Activated naive CD4-positive, alpha-beta T cell treated with anti-CD3 and anti-CD28 coated beads, Interleukin-2, amount 10 ng/mL, durations not matched to agents 7 days and 5 days (primary cell): ENCODE results near the gene RAB11FIP3.

Source experiments
- CTCF ChIA-PET: fragments of 350-600 bp; sonication (Branson Sonifier 250); formaldehyde crosslinking; loops from one replicate; lab custom pipeline; 2021; ENCODE audit warnings: antibody characterized with exemption; lab: Charles Lee
- DNase-seq: peaks from one replicate; pipeline ENCODE4 v3.0.0-alpha.2; 2020
- H3K27ac Mint-ChIP-seq: one replicate; pipeline ENCODE4 v1.8.0; 2021; ENCODE audit warnings: mild to moderate bottlenecking, moderate library complexity, mixed read lengths
- H3K27me3 Mint-ChIP-seq: one replicate; pipeline ENCODE4 v1.8.0; 2021; ENCODE audit warnings: mild to moderate bottlenecking, mixed read lengths
- H3K36me3 Mint-ChIP-seq: one replicate; pipeline ENCODE4 v1.8.0; 2021; ENCODE audit warnings: mixed read lengths
- H3K4me1 Mint-ChIP-seq: one replicate; pipeline ENCODE4 v1.8.0; 2021; ENCODE audit warnings: mixed read lengths
- H3K4me3 Mint-ChIP-seq: one replicate; pipeline ENCODE4 v1.8.0; 2021; ENCODE audit warnings: mild to moderate bottlenecking, moderate library complexity, mixed read lengths
- H3K9me3 Mint-ChIP-seq: one replicate; pipeline ENCODE4 v1.8.0; 2021; ENCODE audit warnings: mixed read lengths

The RAB11FIP3 gene

DNA sequence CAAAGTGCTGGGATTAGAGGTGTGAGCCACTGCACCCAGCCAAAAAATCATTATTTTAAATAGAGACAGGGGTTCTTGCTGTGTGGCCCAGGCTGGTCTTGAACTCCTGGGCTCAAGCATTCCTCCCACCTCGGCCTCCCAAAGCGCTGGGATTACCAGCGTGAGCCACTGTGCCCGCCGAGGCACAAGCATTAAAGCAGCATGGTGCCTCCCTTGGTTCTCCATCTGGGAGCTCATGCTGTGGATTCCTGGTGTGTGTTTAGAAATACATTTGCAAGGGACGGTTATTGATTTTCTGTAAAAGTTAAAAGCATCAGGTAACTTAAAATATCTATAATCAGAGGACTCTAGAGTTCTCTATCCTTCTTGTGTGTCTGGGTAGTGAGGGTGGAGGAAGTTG is 87.4 kb downstream of the RAB11FIP3 start:
- CTCF ChIA-PET, result interaction anchor here (1.9 kb wide), 1 partner anchor 17 kb away, joined by 4 read pairs; no protein-coding TSS in a partner anchor
- Mint-ChIP-seq H3K27ac (no peak overlapping the region), H3K4me1 (no peaks in the 10 kb centered on the region), H3K27me3 (no peaks in the 10 kb centered on the region), H3K9me3 (no peaks in the 10 kb centered on the region), H3K4me3 (no peak overlapping the region), H3K36me3 (no peaks in the 10 kb centered on the region)
- DNase-seq, result no peak

DNA sequence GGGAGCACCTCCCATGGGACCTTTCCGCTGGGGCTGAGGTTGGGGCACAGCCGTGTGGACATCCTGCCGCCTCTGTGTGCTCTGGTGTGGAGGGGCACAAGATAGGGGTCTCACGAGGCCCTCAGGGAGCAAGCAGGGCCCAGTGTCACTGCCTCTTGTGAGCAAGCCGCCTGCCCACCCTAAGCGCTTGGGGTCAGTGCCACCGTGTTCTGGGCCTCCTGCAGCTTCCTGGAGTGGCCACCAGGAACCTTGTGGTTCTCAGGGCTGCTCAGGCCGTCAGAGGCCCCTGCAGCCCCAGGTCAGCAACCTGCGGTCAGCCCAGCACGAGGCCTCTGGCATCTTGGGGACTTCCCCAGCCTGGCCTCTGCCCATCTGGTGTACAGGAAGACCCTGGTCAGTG is 88.5 kb downstream of the RAB11FIP3 start:
- Mint-ChIP-seq H3K4me1 (no peaks in the 10 kb centered on the region), H3K36me3 (no peaks in the 10 kb centered on the region), H3K27ac (no peak overlapping the region), H3K9me3 (no peaks in the 10 kb centered on the region), H3K4me3 (no peak overlapping the region), H3K27me3 (no peaks in the 10 kb centered on the region)
- CTCF ChIA-PET, result interaction anchor here (1.9 kb wide), 1 partner anchor 18 kb away, joined by 4 read pairs; no protein-coding TSS in a partner anchor
- DNase-seq, result no peak

DNA sequence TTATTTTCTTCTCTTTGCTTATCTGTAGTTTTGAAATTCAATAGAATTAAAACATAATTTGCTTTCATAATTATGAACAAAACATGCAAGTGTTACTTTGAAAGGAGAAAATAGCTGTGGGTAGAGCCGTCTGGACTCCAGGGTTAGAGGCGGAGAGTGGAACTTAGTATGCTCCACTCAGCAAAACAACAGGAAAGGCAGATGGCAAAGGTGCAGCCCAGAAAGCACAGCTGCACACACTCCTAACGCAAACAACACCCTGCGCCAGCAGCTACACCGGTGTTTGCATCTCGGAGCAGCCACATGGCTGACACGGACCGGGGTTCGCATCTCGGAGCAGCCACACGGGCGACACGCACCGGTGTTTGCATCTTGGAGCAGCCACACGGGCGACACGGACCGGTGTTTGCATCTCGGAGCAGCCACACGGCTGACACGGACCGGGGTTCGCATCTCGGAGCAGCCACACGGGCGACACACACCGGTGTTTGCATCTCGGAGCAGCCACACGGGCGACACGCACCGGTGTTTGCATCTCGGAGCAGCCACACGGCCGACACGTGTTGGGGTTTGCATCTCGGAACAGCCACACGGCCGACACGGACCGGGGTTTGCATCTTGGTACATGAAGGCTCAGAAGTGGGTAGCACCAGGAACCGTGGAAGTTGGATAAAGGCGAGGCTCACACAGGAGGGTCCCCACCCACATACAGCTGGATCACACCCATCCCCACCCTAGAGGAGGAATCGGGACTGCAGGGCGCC is 89.9 kb downstream of the RAB11FIP3 start:
- H3K36me3 Mint-ChIP-seq, result no peaks in the 10 kb centered on the region
- CTCF ChIA-PET, result interaction anchor here (0.6 kb wide), 1 partner anchor 1264 kb away, joined by 3 read pairs; no protein-coding TSS in a partner anchor
- H3K9me3 Mint-ChIP-seq, result no peaks in the 10 kb centered on the region
- DNase-seq, result no peak
- H3K27me3 Mint-ChIP-seq, result no peaks in the 10 kb centered on the region
- H3K4me1 Mint-ChIP-seq, result no peaks in the 10 kb centered on the region
- H3K4me3 Mint-ChIP-seq, result no peak overlapping the region
- H3K27ac Mint-ChIP-seq, result no peak overlapping the region

DNA sequence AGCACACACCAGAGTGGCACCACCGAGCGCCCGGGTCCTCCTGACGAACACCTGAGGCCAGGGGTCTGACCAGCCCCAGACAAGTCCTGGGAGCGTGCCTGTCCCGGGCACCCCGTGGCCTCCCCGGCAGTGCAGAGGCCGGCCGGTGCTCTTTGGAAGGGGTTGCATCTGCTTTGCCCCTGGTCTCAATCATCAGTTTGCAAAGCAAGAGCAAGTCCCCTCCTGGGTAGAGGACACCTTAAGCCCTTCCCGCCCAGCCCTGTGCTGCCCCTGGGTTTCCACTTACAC is 90.4 kb downstream of the RAB11FIP3 start:
- Mint-ChIP-seq H3K36me3 (no peaks in the 10 kb centered on the region), H3K27me3 (no peaks in the 10 kb centered on the region), H3K4me3 (no peak overlapping the region), H3K4me1 (no peaks in the 10 kb centered on the region), H3K27ac (no peak overlapping the region), H3K9me3 (no peaks in the 10 kb centered on the region)
- CTCF ChIA-PET, result no interaction called here
- DNase-seq, result no peak

DNA sequence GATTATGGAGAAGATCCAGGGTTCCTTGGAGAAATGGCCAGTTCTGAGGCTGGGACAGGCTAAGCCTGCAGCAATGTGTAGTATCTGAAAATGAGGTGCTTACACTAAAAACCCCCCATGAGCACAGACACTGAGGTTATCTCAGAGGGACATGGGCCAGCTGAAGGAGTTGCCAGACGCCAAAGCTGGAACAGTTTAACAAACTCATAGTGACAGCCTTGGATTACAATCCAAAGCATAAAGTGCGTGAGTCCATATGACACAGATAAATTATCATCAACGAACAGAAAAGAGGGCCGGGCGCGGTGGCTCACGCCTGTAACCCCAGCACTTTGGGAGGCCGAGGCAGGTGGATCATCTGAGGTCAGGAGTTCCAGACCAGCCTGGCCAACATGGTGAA is 90.9 kb downstream of the RAB11FIP3 start:
- CTCF ChIA-PET, result no interaction called here
- Mint-ChIP-seq H3K9me3 (no peaks in the 10 kb centered on the region), H3K27me3 (no peaks in the 10 kb centered on the region), H3K36me3 (no peaks in the 10 kb centered on the region), H3K27ac (no peak overlapping the region), H3K4me3 (no peak overlapping the region), H3K4me1 (no peaks in the 10 kb centered on the region)
- no peak for DNase-seq

DNA sequence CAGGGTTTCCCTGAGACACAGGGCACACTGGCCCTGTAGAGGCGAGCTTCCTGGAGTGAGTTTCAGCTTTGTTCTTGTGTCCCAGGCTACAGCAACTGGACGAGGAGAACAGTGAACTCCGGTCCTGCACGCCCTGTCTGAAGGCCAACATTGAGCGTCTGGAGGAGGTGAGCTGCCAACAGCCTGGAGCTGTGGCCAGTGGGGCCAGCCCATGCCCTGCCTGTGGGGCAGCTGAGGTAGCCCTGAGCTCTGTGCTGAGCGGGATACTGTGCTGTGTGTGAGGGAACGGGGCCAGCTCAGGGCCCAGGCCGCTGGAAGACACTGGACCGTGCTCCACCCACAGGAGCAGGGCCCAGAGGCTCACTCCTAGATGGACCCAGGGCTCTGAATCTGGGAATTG is 93.4 kb downstream of the RAB11FIP3 start:
- no peak overlapping the region for H3K4me3 Mint-ChIP-seq
- H3K36me3 Mint-ChIP-seq, result no peaks in the 10 kb centered on the region
- CTCF ChIA-PET, result no interaction called here
- H3K4me1 Mint-ChIP-seq, result no peaks in the 10 kb centered on the region
- DNase-seq, result no peak
- H3K27me3 Mint-ChIP-seq, result no peaks in the 10 kb centered on the region
- H3K9me3 Mint-ChIP-seq, result no peaks in the 10 kb centered on the region
- no peak overlapping the region for H3K27ac Mint-ChIP-seq

DNA sequence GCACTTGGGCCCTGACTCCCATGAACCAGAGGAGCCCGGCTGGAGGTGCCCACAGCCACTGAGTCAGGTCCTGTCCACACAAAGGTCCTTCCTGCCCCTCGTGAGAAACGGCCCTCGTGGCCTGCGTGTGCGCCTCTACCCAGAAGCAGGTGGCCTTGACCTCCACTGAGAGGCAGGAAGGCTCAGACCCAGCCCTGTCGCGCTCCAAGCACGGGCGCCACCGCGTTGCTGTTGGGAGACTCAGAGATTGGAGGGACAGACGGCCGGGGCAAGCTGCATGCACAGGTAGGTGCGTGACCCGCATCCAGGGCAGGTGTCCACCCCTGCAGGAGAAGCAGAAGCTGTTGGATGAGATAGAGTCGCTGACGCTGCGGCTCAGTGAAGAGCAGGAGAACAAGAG is 94.0 kb downstream of the RAB11FIP3 start:
- Mint-ChIP-seq H3K27me3 (no peaks in the 10 kb centered on the region), H3K36me3 (no peaks in the 10 kb centered on the region), H3K27ac (no peak overlapping the region), H3K9me3 (no peaks in the 10 kb centered on the region), H3K4me3 (no peak overlapping the region), H3K4me1 (peaks cover 5% of the 10 kb centered on the region)
- CTCF ChIA-PET, result no interaction called here
- DNase-seq, result no peak

DNA sequence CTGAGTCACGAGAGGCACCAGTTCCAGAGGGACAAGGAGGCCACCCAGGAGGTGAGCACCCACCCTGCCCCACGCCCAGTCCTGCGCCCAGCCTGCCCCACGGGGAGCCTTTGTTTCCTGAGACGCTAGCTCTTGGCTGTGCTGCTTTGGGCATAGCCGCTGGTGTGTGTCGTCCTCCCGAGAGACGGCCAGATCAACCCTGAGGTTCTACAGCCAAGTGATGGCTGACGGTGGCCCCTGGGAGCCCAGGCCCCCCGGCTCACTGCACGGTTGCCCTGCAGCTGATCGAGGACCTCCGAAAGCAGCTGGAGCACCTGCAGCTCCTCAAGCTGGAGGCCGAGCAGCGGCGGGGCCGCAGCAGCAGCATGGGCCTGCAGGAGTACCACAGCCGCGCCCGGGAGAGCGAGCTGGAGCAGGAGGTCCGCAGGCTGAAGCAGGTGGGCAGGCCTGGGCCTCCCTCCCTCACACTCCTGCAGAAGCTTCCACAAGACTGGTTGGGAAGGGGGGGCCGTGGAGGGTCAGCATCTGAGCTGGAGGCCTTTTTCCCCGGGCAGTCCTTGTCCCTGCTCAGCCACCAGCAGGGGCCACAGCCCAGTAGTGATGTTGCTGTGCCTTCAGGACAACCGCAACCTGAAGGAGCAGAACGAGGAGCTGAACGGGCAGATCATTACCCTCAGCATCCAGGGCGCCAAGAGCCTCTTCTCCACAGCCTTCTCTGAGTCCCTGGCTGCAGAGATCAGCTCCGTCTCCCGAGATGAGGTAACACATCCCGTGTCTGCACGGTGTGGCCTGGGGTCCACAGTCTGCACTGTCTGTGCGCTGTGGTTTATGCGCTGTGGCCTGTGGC is 94.6 kb downstream of the RAB11FIP3 start:
- DNase-seq, result no peak
- Mint-ChIP-seq H3K4me3 (no peak overlapping the region), H3K36me3 (no peaks in the 10 kb centered on the region)

DNA sequence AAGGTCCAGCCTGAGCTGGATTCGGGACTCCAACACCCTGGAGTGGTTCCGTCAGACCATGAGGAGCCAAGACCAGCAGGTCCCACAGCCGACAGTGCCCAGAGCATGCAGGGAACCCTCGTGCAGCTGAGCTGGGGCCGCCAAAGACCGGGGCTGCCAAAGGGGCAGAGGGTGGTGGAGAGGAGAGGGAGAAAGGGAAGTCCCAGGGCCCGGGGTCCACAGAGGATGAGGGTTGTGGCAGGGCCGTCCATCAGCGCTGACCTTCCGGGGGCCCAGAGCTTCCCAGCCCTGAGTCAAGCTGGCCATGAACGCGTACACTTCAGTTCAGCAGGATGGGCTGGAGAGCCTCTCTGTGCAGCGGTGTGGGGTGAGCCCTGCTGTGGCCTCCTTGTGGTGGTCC is 95.4 kb downstream of the RAB11FIP3 start:
- no peak for DNase-seq
- Mint-ChIP-seq H3K27ac (no peak overlapping the region), H3K4me3 (no peak overlapping the region), H3K27me3 (no peaks in the 10 kb centered on the region), H3K9me3 (no peaks in the 10 kb centered on the region), H3K4me1 (peaks cover 15% of the 10 kb centered on the region), H3K36me3 (peaks cover 4% of the 10 kb centered on the region)
- CTCF ChIA-PET, result no interaction called here

More for the DNA sequence above, 94.6 kb downstream of the RAB11FIP3 start:
- Mint-ChIP-seq H3K4me1 (peaks cover 7% of the 10 kb centered on the region), H3K9me3 (no peaks in the 10 kb centered on the region), H3K27ac (no peak overlapping the region), H3K27me3 (no peaks in the 10 kb centered on the region)
- CTCF ChIA-PET, result no interaction called here

DNA sequence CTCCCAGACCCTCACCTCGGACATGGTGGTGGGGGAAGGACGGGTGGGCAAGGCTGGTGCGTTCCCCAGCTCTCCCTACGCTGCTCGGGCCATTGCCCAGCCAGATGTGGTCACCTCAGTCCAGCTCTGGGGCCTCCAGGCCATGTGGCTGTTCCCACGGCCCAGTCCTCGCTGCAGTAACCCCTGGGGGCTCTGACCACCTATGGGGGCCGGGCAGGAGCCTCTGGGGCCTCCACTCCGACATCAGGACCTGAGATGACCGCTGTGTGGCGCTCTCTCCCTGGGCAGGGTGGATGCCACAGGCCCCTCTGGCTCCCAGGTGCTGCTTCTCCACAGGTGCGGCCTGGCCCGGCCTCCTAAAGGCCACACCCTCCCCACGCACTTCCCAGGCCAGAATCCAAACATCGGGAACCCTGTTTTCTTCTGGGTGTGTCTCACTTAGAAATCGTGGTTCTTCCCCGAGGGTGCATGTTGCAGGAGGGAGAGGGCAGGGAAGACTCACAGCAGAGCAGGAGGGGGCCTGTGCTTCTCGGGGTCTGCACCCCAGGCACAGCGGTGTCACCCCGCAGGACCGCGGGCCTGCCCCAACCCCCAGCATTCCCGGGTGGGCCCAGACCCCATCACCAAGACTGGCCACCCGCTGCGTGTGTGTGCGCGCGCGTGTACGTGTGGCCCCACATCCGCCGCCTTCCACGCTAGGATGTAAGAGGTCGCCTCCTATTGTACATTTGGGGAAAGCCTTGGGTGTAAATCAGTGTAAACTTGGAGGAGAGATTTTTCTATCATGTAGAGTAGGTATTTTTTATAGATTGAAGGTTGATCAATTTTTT is 96.1 kb downstream of the RAB11FIP3 start:
- H3K36me3 Mint-ChIP-seq, result peaks cover 4% of the 10 kb centered on the region
- H3K27me3 Mint-ChIP-seq, result no peaks in the 10 kb centered on the region
- H3K27ac Mint-ChIP-seq, result no peak overlapping the region
- H3K9me3 Mint-ChIP-seq, result no peaks in the 10 kb centered on the region
- peaks cover 22% of the 10 kb centered on the region for H3K4me1 Mint-ChIP-seq
- H3K4me3 Mint-ChIP-seq, result no peak overlapping the region
- no peak for DNase-seq
- CTCF ChIA-PET, result no interaction called here

DNA sequence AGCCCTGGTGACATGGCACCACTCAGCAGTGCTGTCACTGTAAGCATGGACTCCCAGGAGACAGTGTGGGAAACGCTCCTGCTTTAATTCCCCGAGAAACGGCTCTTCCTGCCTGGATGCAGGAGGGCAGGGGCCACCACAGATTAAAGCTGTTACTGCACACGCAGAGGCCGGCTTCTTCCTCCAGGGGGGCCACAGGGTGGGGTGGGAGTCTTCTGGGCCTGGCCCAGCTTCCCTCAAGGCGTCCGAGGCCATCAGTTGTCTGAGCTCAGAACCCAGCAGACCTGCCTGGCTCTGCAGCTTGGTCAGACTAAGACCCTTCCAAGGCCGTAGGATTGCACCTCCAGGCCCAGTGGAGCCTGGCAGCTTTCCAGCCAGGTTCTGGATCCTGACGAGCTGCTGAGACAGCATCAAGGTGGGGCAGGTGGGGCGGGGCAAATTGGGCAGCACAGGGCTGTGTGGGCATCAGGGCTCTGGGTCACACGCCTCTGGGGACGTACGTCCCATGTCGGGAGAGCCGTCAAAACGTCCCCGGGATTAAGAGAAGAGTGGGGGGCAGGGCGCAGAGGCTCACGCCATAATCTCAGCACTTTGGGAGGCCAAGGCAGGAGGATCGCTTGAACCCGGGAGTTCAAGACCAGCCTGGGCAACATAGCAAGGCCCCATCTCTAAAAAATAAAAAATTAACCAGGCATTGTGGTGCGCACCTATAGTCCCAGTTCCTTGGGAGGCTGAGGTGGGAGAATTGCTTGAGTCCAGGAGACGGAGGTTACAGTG is 97.1 kb downstream of the RAB11FIP3 start:
- Mint-ChIP-seq H3K4me3 (no peak overlapping the region), H3K4me1 (peaks cover 24% of the 10 kb centered on the region), H3K9me3 (no peaks in the 10 kb centered on the region), H3K27ac (no peak overlapping the region), H3K27me3 (no peaks in the 10 kb centered on the region), H3K36me3 (peaks cover 4% of the 10 kb centered on the region)
- no peak for DNase-seq
- CTCF ChIA-PET, result no interaction called here

DNA sequence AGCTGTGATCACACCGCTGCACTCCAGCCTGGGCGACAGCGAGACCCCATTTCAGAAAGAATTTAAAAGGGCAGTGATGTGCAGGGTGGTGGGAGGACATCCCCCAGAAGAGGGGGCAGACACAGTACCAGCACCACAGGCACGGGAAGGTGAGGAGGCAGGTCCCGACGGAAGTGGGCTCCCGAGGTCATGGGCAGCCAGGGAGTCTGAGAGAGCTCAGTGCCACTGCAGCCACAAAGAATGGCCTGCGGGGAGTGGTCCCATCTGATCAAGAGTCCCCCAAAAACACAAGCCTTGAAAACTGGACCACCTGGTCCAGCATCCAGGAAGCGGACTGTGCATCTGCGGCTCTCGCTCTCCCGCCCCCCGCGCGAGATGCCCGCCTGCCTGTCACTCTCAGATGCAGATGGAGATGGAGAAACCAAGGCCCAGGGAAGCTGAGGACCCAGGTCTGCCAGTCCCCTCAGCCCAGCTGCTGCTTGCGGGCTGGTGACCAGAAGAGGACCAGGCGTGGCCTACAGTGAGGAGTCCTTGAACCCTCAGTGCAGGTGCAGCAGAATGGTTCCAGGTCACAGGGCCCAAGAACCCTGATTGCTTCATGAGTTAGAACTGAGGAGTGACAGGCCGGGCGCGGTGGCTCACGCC is 97.8 kb downstream of the RAB11FIP3 start:
- Mint-ChIP-seq H3K9me3 (no peaks in the 10 kb centered on the region), H3K27me3 (no peaks in the 10 kb centered on the region), H3K4me3 (no peak overlapping the region), H3K36me3 (peaks cover 4% of the 10 kb centered on the region), H3K27ac (no peak overlapping the region), H3K4me1 (peaks cover 24% of the 10 kb centered on the region)
- CTCF ChIA-PET, result no interaction called here
- DNase-seq, result no peak

DNA sequence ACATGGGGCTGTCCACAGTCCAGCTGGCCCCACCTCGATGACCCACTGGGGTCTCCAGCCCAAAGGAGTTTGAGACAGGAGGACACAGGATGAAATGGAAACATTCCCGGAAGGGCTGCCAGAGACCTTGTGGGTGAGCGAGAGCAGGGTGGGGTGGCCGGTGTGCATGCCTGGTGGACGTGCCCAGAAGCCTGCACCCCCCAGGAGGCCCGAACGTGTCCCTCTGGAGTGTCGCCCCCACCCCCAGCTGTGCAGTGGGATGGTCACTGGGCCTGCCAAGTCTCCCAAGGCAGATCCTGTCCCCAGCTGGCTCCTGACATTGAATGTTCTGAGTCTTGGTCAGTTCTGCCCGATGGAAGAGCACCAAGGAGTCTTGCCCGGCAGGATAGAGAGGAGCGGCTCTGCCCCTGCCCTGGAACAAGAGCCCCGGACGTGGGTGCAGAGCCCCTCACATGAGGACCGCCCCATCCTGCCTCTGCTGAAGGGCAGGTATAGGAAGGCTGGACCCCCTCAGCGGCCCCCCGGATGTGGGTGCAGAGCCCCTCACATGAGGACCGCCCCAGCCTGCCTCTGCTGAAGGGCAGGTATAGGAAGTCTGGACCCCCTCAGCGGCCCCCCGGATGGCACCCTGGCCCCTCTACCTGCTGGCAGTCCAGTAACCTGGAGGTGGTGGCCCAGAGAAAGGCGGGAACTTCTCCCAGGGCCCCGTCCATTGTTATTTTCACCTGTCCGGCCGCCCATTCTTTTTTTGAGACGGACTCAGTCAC is 99.0 kb downstream of the RAB11FIP3 start:
- DNase-seq, result no peak
- CTCF ChIA-PET, result no interaction called here
- H3K36me3 Mint-ChIP-seq, result peaks cover 7% of the 10 kb centered on the region
- no peaks in the 10 kb centered on the region for H3K9me3 Mint-ChIP-seq
- H3K4me3 Mint-ChIP-seq, result no peak overlapping the region
- H3K4me1 Mint-ChIP-seq, result peaks cover 34% of the 10 kb centered on the region
- H3K27ac Mint-ChIP-seq, result no peak overlapping the region
- no peaks in the 10 kb centered on the region for H3K27me3 Mint-ChIP-seq
